GM18507 (cell line): ENCODE results near the gene CCL13.
"Not testable (repeated sequence)": the region's sequence is repeated elsewhere in the genome, so short reads cannot be mapped to it uniquely, and the experiment has no call there.

Source experiments
- DNase-seq: peaks from one replicate; pipeline ENCODE4 v3.0.0; 2011; ENCODE audit warnings: low read depth; ENCODE audit not compliant: insufficient read length; ENCODE audit errors: extremely low spot score
- FAIRE-seq: peaks from 2 replicates; lab custom pipeline; 2011; peaks lifted over from hg19 to GRCh38; lab: Jason Lieb, UNC

The CCL13 gene

DNA sequence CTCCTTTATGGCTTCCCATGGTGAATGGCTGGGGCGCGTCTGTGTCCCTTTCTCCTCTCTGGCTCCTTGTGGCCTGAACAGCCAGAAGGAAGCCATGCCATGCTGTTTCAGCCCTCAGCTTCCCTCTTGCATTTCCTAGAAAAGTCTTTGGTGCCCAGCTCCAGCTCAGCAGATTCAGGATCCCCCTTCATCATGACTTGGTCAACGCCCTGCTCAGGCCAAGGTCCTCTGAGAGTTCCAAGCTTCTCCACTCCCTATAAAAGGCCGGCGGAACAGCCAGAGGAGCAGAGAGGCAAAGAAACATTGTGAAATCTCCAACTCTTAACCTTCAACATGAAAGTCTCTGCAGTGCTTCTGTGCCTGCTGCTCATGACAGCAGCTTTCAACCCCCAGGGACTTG lies at the start of gene CCL13:
Gene CCL13 (plus strand): TSS at position 287 of the 400 bp plus-strand sequence. CDS start 47 bp downstream, at position 334.
- no peak for DNase-seq
- FAIRE-seq, result no peak

DNA sequence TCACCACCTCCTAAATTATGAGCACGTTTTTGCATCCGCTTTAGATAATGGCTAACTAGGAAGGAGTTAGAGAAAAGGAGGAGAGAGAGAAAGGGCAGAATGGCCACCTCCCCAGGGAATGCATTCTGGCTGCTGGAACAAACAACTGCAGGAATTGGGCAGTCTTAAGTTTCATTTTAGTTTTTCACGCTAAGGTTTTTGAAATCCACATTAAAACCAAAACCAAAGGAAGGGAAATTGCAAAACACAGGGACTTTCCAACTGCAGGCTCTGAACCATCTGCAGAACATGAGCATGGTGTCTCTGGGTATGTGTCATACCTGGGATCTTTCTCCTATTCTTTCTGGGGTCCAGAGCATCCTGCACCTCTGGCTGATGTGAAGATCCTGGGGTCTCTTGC lies 49.2 kb upstream of the CCL13 start:
- DNase-seq, result no peak
- no peak for FAIRE-seq

GRCh38 chr17:34308371-34308770 lies 47.9 kb upstream of the CCL13 start:
- DNase-seq (no peak), FAIRE-seq (no peak)

GRCh38 chr17:34311291-34311690 lies 45.0 kb upstream of the CCL13 start:
- no peak for DNase-seq
- no peak for FAIRE-seq

DNA sequence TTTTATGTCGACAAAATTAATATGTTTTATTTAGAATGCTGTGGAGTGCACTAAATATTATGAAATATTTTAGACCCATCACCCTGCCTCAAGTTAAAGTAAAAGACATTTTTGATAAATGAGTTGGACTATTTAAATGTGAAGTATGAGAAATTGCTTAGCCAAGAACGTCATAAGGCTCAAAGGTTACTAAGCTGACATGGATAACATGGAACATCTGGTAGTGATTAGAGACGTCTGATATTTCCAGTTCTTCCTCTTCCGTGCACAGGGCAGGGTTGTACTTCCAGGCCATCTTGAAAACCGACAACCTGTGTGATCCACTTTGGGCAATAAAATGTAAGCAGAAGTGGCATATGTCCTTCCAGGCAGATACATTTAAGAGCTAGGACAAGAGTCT lies 44.2 kb upstream of the CCL13 start:
- FAIRE-seq (no peak), DNase-seq (no peak)

DNA sequence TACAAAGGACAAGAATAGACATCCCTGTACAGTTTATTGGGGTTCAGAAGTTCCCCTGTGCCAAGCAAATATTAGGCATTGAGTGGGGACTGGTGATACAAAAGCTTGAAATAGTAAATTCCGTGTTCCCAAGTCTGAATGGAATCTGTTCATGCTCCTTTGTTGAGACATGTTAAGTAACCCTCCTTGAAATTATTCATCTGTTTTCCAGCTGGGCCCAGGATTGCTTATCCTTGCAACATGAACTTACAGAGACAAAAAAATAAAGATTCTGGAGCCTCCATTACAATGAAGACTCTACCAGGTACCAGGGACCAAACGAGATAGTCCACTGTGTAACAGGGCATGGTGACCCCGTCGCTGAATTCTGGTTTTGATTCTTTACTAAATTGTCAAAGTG lies 43.1 kb upstream of the CCL13 start:
- FAIRE-seq (no peak), DNase-seq (no peak)

DNA sequence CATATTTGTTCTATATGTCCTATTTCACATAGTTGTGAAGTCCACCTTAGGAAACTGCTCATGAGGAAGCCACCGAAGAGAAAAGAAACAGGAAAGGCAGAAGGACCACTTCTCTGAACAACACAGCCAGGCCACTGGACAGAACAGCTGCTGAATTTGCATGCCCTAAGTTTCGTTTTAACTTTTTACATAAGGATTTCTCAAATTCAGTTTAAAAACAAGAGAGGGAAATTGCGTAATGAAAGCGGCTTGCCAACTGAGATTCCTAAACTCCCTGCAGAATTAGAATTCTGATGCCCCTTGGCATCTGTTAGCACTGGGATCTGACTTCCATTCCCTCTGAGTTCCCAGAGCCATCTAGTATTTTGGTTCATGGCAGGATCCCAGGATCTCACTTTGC lies 42.0 kb upstream of the CCL13 start:
- DNase-seq (no peak), FAIRE-seq (peak; percentile 29)

DNA sequence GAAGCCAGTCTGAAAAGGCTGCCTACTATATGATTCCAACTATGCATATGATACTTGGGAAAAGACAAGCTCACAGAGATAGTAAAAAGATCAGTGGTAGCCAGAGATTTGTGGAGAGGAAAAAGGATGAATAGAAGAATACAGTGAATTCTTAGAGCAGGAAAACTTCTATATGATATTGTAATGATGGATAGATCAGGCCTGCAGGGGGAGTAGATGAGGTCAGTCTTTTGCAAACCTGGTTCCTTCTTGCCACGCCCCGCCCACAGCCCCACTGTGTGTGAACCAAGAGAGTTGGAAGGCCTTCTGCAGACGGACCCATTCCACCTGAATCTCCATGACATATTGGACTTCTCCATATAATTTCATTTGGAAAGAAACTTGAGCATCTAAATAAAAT lies 37.8 kb upstream of the CCL13 start:
- DNase-seq, result no peak
- FAIRE-seq, result no peak

GRCh38 chr17:34319039-34319483 lies 37.2 kb upstream of the CCL13 start, which contains the start of gene CCL8:
Gene CCL8, plus strand, starts transcription at chr17:34319435. Its CDS starts 67 bp downstream, at chr17:34319502.
- FAIRE-seq (no peak), DNase-seq (no peak)

- FAIRE-seq (no peak), DNase-seq (no peak)
Measured at GRCh38 chr17:34321964-34322363, 34.3 kb upstream of the CCL13 start.

DNA sequence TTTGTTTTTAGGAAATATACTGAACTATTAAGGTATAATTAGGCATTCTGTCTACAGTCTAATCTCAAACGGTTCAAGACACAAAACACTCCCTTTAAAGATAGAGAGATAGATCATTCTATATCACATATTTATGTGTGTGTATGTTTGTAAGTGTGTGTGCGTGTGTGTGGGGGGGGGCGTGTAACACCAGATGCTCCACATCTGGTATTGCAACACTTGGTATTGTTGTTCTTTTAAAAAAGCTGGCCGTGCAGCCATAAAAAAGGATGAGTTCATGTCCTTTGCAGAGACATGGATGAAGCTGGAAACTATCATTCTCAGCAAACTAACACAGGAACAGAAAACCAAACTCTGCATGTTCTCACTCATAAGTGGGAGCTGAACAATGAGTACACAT lies 28.7 kb upstream of the CCL13 start:
- not testable (repeated sequence) for DNase-seq, FAIRE-seq

DNA sequence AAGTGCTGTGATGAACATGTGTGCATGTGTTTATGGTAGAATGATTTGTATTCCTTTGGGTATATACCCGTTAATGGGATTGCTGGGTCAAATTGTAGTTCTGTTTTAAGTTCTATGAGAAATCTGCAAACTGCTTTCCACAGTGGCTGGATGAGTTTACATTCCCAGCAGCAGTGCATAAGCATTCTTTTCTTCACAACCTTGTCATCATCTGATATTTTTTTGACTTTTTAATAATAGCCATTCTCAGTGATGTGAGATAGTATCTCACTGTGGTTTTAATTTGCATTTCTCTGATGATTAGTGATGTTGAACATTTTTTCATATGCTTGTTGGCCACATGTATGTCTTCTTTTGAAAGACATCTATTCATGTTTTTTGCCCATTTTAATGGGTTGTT lies 18.6 kb upstream of the CCL13 start:
- no peak for FAIRE-seq
- DNase-seq, result no peak

DNA sequence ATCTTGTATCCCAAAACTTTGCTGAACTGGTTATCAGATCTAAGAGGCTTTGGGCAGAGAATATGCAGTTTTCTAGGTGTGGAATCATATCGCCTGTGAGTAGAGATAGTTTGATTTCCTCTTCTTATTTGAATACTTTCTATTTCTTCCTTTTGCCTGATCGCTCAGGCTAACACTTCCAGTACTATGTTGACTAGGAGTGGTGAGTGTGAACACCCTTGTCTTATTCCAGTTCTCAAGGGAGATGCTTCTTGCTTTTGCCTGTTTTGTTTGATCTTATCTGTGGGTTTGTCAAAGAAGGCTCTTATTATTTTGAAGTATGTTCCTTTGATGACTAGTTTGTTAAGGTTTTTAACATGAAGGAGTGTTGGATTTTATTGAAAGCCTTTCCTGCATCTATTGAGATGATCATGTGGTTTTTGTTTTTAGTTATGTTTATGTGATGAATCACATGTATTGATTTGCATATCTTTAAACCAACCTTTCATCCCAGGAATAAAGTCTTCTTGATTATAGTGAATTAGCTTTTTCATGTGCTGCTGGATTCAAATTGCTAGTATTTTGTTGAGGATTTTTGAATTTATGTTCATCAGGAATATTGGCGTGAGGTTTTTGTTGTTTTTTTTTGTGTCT lies 17.0 kb upstream of the CCL13 start:
- no peak for FAIRE-seq
- DNase-seq, result no peak

- no peak for FAIRE-seq
- DNase-seq, result no peak
Measured at GRCh38 chr17:34341916-34342315, 14.4 kb upstream of the CCL13 start.

GRCh38 chr17:34347063-34347462 lies 9.2 kb upstream of the CCL13 start:
- DNase-seq (no peak), FAIRE-seq (no peak)

GRCh38 chr17:34349751-34350150 lies 6.5 kb upstream of the CCL13 start:
- no peak for FAIRE-seq

DNA sequence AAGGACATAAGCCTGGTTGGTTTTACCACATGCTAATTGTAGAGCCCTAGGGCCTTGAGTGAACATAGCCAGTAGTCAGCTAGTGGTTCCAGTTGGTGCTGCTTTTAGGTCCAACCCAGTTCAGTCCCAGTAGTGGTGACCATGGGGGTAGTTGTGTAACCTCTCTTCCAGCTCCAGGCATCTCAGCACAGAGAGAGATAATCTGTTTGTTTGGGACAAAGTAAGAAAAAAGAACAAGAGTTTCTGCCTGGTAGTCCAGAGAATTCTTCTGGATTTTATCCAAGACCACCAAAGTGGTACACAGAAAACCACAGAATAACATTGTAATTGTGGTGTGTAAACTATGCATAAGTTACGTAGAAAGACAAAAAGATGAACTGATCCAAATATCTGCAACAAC lies 5.2 kb upstream of the CCL13 start:
- no peak for DNase-seq
- FAIRE-seq, result no peak

More at GRCh38 chr17:34349751-34350150, 6.5 kb upstream of the CCL13 start:
- no peak for DNase-seq

DNA sequence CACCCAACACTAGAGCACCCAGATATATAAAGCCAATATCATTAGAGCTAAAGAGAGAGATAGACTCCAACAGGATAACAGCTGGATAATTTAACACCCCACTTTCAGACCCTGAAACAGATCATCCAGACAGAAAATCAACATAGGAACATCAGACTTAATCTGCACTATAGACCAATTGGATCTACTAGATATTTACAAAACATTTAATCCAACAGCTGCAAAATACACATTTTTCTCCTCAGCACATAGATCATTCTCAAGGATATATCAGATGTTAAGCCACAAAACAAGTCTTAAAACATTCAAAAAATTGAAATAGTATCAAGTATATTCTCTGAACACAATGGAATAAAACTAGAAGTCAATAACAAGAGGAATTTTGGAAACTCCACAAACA lies 4.1 kb upstream of the CCL13 start:
- FAIRE-seq, result no peak
- DNase-seq, result no peak

- DNase-seq (no peak), FAIRE-seq (no peak)
Measured at GRCh38 chr17:34354637-34355036, 1.6 kb upstream of the CCL13 start.

DNA sequence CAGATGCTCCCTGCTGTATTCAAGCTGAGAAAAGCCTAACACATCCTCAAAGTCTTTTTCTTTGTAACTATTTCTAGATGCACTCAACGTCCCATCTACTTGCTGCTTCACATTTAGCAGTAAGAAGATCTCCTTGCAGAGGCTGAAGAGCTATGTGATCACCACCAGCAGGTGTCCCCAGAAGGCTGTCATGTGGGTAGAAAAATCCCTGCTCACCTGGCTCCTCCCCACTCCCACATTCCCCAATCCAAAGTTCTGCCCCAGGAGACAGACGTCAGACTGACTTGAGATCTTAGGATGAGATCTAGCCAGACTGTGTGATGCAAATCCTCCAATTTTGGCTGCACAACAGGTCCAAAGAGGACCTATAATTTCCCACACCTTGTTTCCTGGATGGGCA lies 1.1 kb downstream of the CCL13 start:
- DNase-seq (no peak), FAIRE-seq (no peak)

DNA sequence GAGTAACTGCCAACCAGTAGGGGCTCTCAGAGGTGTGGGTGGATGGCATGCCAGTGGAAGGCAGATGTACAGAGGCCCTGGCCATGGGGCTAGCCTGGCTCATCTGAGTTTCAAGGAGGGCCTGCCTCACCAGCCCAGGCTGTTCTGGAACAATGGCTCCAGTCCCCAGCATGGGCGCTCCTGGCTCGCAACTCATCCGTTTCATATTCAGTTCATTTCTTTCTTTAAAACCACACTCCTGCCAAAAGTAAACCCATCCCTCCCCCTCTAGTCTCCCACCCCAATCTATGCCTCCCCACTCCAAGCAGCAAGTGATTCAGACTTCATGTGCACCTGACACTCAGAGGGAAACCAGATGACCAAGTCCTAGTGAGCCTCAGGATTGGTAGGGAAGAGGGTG lies 2.4 kb downstream of the CCL13 start:
- FAIRE-seq (no peak), DNase-seq (no peak)
